ENCODE data around the gene RGS1. TPM values are rescaled to one million over a fixed set of nuclear protein-coding genes. Genes with fewer than 3 reads are reported as not detected.

Gene RGS1
- total and polyA plus RNA-seq, 2 experiments from 2014 or later, result 0.12 TPM; not detected in 1

GRCh38 chr1:192588546-192588945 is 13.0 kb downstream of the RGS1 start:
- no peak for TF ChIP-seq CTCF (IDR thresholded peaks at IDR 0.05; ENCODE audit: low read depth, low read length)
- no peaks in the 10 kb centered on the region for H3K4me1 ChIP-seq (ENCODE audit: low read depth)
- H3K27ac ChIP-seq, result no peak overlapping the region
- H3K36me3 ChIP-seq, result no peaks in the 10 kb centered on the region
- peak in 1 of 2 donors; percentile 43 for DNase-seq (ENCODE audit: low read depth in 1 of 2, low spot score in 1 of 2)
- no peaks in the 10 kb centered on the region for H3K27me3 ChIP-seq
- no peak overlapping the region for H3K4me3 ChIP-seq
- no peaks in the 10 kb centered on the region for H3K9me3 ChIP-seq (ENCODE audit: low read depth)

GRCh38 chr1:192589813-192590212 is 14.2 kb downstream of the RGS1 start:
- H3K27me3 ChIP-seq, result no peaks in the 10 kb centered on the region
- no peaks in the 10 kb centered on the region for H3K4me1 ChIP-seq (ENCODE audit: low read depth)
- no peaks in the 10 kb centered on the region for H3K9me3 ChIP-seq (ENCODE audit: low read depth)
- no peak for TF ChIP-seq CTCF (IDR thresholded peaks at IDR 0.05; ENCODE audit: low read depth, low read length)
- H3K27ac ChIP-seq, result no peak overlapping the region
- DNase-seq (ENCODE audit: low read depth in 1 of 2, low spot score in 1 of 2), result peak in 1 of 2 donors; percentile 30
- no peak overlapping the region for H3K4me3 ChIP-seq
- no peaks in the 10 kb centered on the region for H3K36me3 ChIP-seq

GRCh38 chr1:192592517-192592916 is 16.9 kb downstream of the RGS1 start:
- Histone ChIP-seq H3K9me3 (ENCODE audit: low read depth) (no peaks in the 10 kb centered on the region), H3K4me1 (ENCODE audit: low read depth) (no peaks in the 10 kb centered on the region), H3K36me3 (no peaks in the 10 kb centered on the region), H3K27me3 (no peaks in the 10 kb centered on the region), H3K4me3 (no peak overlapping the region), H3K27ac (no peak overlapping the region)
- no peak for TF ChIP-seq CTCF (IDR thresholded peaks at IDR 0.05; ENCODE audit: low read depth, low read length)
- DNase-seq (ENCODE audit: low read depth in 1 of 2, low spot score in 1 of 2), result no peak

- Histone ChIP-seq H3K4me3 (no peak overlapping the region), H3K36me3 (no peaks in the 10 kb centered on the region), H3K4me1 (ENCODE audit: low read depth) (no peaks in the 10 kb centered on the region), H3K27me3 (no peaks in the 10 kb centered on the region), H3K9me3 (ENCODE audit: low read depth) (no peaks in the 10 kb centered on the region), H3K27ac (no peak overlapping the region)
- TF ChIP-seq CTCF (IDR thresholded peaks at IDR 0.05; ENCODE audit: low read depth, low read length), result no peak
- DNase-seq (ENCODE audit: low read depth in 1 of 2, low spot score in 1 of 2), result no peak
Observed at GRCh38 chr1:192592981-192593708, 17.6 kb downstream of the RGS1 start.

GRCh38 chr1:192595299-192595698 is 19.7 kb downstream of the RGS1 start:
- no peaks in the 10 kb centered on the region for H3K36me3 ChIP-seq
- TF ChIP-seq CTCF (IDR thresholded peaks at IDR 0.05; ENCODE audit: low read depth, low read length), result no peak

More at GRCh38 chr1:192595299-192595698, 19.7 kb downstream of the RGS1 start:
- Histone ChIP-seq H3K27me3 (no peaks in the 10 kb centered on the region), H3K4me1 (ENCODE audit: low read depth) (no peaks in the 10 kb centered on the region), H3K9me3 (ENCODE audit: low read depth) (no peaks in the 10 kb centered on the region), H3K27ac (no peak overlapping the region), H3K4me3 (no peak overlapping the region)
- no peak for DNase-seq (ENCODE audit: low read depth in 1 of 2, low spot score in 1 of 2)
